Gastrocnemius medialis (tissue), 4 donors: Measurements from ENCODE around the gene PROSER2. TPM values are rescaled to one million over a fixed set of nuclear protein-coding genes. Genes with fewer than 3 reads are reported as not detected.

Experiments
- ATAC-seq, 2 donors: fragments of 150-250 bp; one replicate each; pipeline ENCODE4 v1.9.1; 2016
- DNase-seq, 2 donors: peaks; one replicate each; pipeline ENCODE4 v3.0.0-alpha.2; 2019
- H3K27ac ChIP-seq, 4 donors: fragments of 200-600 bp; sonication (generic); 1 replicate in 1 of 4; 2 replicates in 3 of 4; pipeline ENCODE4 v1.5.1; 2016 to 2018; ENCODE audit warnings: mild to moderate bottlenecking in 2 of 4, moderate library complexity in 1 of 4
- H3K27me3 ChIP-seq, 3 donors: fragments of 200-600 bp; sonication (generic) in 2 of 3; 1 replicate in 1 of 3; 2 replicates in 2 of 3; pipeline versions ENCODE4 v1.5.1 to v1.6.0; 2016 to 2019; ENCODE audit warnings: mild to moderate bottlenecking in 1 of 3, moderate library complexity in 1 of 3
- H3K36me3 ChIP-seq, 2 donors: fragments of 200-600 bp; sonication (generic) in 1 of 2; one replicate each; pipeline ENCODE4 v1.5.1; 2017 to 2018
- H3K4me1 ChIP-seq, 2 donors: fragments of 200-600 bp; sonication (generic) in 1 of 2; one replicate each; pipeline ENCODE4 v1.5.1; 2016 to 2017; ENCODE audit warnings: mild to moderate bottlenecking in 2 of 2
- H3K4me3 ChIP-seq, 4 donors: fragments of 200-600 bp; sonication (generic) in 3 of 4; 1 replicate in 1 of 4; 2 replicates in 3 of 4; pipeline ENCODE4 v1.5.1; 2016 to 2019; ENCODE audit warnings: mild to moderate bottlenecking in 2 of 4
- H3K9me3 ChIP-seq, 3 donors: fragments of 200-600 bp; sonication (generic) in 2 of 3; 1 replicate in 1 of 3; 2 replicates in 2 of 3; pipeline ENCODE4 v1.5.1; 2016 to 2019
- POLR2A ChIP-seq, 2 donors: fragments of 450-650 bp; IDR thresholded peaks; one replicate each; pipeline ENCODE4 v1.6.1; 2017; ENCODE audit warnings: antibody characterized with exemption in 2 of 2, mild to moderate bottlenecking in 2 of 2, moderate library complexity in 2 of 2
- in situ Hi-C, 4 donors: fragments of 200-750 bp; cut with MboI; loops; one replicate each; pipeline versions ENCODE4 v1.15.0 to v1.8.0; 2017; ENCODE audit warnings: low sequenced_read_pairs in 4 of 4
- intact Hi-C: fragments of 100-400 bp; cut with DNase I; formaldehyde crosslinking; loops from one replicate; pipeline ENCODE4 v1.15.1; 2023; ENCODE audit warnings: low total_unique reads
- total RNA-seq, 4 donors: library from RNA; depleted of rRNA; stranded (reverse); fragments of >200 nt; gene quantifications; one replicate each; pipeline versions ENCODE4 v1.1.0 to v1.2.3, GENCODE V29; 2016
- TF ChIP-seq, protein P1 (sequence below), 5 experiments: fragments of 450-650 bp in 3 of 5; fragments of 200-600 bp in 2 of 5; sonication (generic) in 2 of 5; IDR thresholded peaks in 4 of 5; conservative IDR thresholded peaks in 1 of 5; 1 replicate in 4 of 5; 2 replicates in 1 of 5; pipeline ENCODE4 v1.5.1; 2016 to 2019; ENCODE audit warnings: antibody characterized with exemption in 5 of 5, mild to moderate bottlenecking in 3 of 5, moderate library complexity in 3 of 5

PROSER2 gene
- total RNA-seq, 4 donors from 2014 or later = 0.88 to 3.4 (median 1.4) TPM

DNA sequence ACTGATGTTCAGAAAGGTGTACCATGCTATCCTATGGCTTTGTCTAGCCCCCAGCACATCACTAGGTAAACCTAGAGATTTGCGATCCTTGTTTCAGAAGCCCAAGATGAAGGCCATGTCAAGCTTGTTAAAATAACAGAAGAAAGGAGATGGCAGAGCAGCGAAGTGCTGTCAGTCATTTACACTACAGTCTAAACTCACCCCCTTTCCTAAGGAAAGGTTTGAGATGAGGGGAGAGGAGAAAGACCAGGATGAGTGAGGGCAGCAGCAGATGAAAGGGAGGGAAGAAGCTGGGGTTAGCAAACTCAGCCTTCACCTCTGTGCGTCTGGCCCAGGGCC lies 74.8 kb downstream of the PROSER2 start:
- Histone ChIP-seq H3K27ac (no peak overlapping the region), H3K27me3 (no peaks in the 10 kb centered on the region), H3K9me3 (no peaks in the 10 kb centered on the region), H3K4me1 (no peaks in the 10 kb centered on the region), H3K36me3 (no peaks in the 10 kb centered on the region), H3K4me3 (no peak overlapping the region)
- intact Hi-C loops = no loop called here
- ATAC-seq (no peak), DNase-seq (no peak)
- no peak for TF ChIP-seq POLR2A (IDR thresholded peaks at IDR 0.05)
- TF ChIP-seq, protein P1, sequence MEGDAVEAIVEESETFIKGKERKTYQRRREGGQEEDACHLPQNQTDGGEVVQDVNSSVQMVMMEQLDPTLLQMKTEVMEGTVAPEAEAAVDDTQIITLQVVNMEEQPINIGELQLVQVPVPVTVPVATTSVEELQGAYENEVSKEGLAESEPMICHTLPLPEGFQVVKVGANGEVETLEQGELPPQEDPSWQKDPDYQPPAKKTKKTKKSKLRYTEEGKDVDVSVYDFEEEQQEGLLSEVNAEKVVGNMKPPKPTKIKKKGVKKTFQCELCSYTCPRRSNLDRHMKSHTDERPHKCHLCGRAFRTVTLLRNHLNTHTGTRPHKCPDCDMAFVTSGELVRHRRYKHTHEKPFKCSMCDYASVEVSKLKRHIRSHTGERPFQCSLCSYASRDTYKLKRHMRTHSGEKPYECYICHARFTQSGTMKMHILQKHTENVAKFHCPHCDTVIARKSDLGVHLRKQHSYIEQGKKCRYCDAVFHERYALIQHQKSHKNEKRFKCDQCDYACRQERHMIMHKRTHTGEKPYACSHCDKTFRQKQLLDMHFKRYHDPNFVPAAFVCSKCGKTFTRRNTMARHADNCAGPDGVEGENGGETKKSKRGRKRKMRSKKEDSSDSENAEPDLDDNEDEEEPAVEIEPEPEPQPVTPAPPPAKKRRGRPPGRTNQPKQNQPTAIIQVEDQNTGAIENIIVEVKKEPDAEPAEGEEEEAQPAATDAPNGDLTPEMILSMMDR (IDR thresholded peaks at IDR 0.05 in 4 of 5, conservative IDR thresholded peaks at IDR 0.05 in 1 of 5) = no peak
- in situ Hi-C loops = no loop called here

DNA sequence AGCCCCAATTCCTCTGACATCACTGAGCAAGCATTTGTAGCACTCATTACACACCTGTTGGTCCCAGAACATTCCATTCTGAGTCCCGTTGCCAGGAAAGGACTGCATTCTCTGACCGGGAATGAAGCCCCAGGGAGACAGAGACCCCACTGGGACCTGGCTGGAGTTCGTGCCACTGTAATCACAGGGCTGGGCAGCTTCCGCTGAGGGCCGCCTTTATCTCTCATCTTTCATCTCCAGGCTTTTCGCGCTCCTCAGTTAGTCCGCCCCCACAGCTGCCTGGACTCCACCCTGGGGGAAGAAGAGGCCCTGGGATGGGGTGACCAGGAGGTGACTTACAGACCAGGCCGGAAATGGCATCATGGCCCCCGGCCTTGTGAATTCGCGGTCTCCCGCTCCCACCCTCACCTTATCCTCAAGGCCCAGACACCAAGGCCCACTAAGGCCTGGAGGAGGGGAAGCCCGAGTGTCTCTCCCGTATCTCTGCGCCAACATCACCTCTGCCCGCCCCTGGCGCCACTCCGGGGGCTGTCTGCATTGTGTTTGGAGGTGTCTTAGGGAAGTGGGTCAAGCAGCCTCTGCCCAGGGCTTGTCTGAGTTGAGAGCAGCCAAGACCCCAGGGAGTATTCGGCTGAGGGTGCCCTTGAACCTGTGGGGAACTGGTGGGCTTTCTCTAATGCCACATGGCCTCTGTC lies 75.4 kb downstream of the PROSER2 start:
- no peaks in the 10 kb centered on the region for H3K4me1 ChIP-seq
- TF ChIP-seq, protein P1 (IDR thresholded peaks at IDR 0.05 in 4 of 5, conservative IDR thresholded peaks at IDR 0.05 in 1 of 5) = no peak
- TF ChIP-seq POLR2A (IDR thresholded peaks at IDR 0.05) = no peak
- no peak overlapping the region for H3K27ac ChIP-seq
- H3K4me3 ChIP-seq = no peak overlapping the region
- in situ Hi-C loops = no loop called here
- DNase-seq = no peak
- ATAC-seq = no peak
- no peaks in the 10 kb centered on the region for H3K9me3 ChIP-seq
- no peaks in the 10 kb centered on the region for H3K27me3 ChIP-seq
- intact Hi-C loops = no loop called here
- no peaks in the 10 kb centered on the region for H3K36me3 ChIP-seq

DNA sequence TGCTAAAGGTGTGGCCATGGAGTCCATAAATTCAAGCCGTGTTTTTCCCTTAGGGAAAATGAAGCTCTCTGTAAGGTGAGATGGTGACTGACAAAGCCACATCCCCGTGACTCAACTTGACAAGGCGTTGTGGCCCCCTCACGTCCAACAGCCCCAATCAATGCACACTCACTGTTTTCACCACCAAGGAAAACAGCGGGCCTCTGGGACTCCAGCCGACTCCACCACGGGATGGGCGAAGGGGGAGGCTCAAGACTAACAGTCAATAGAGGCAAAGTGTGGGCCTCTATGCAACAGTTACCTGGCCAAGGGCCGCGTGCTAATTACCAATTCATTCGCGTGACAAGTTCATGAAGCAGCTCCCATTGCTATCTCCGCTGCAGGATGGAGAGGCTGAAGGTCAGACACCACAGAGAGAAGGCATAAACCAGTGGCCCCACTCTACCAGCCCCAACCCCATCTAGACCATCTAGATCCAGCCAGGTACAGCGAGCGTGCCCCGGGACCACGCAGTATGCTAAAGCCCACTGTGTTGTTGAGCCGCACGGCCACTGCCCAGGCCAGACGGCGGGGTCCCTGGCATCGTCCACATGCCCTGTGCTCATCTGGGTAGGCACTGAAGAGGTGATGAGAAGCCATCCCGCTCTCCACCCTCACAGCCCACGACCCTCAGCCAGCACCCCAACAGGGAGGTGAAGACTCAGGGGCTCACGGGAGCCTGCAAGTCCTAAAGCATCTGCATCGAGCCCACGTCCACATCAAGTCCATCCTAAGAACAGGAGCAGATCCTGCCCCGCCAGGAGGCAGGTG lies 76.1 kb downstream of the PROSER2 start:
- no peak for TF ChIP-seq POLR2A (IDR thresholded peaks at IDR 0.05)
- TF ChIP-seq, protein P1 (IDR thresholded peaks at IDR 0.05 in 4 of 5, conservative IDR thresholded peaks at IDR 0.05 in 1 of 5) = no peak
- ATAC-seq = no peak
- Histone ChIP-seq H3K4me3 (no peak overlapping the region), H3K4me1 (no peaks in the 10 kb centered on the region), H3K27me3 (no peaks in the 10 kb centered on the region), H3K27ac (no peak overlapping the region), H3K9me3 (no peaks in the 10 kb centered on the region), H3K36me3 (no peaks in the 10 kb centered on the region)
- DNase-seq = no peak
- in situ Hi-C loops = no loop called here
- intact Hi-C loops = no loop called here

DNA sequence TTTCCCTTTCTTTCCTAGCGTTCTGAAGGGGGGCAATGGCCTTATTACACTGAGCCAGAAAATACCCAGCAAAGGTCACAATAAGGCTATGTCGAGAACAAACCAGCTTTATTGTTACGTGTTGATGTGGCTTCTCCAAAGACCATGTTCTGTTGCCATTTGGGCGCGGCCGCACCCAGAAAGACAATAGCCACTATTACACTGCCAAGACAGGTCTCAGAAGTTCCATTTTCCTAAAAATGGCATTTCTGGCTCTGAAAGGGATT lies 77.8 kb downstream of the PROSER2 start:
- in situ Hi-C loops = no loop called here
- Histone ChIP-seq H3K4me1 (no peaks in the 10 kb centered on the region), H3K27ac (no peak overlapping the region), H3K27me3 (no peaks in the 10 kb centered on the region), H3K36me3 (no peaks in the 10 kb centered on the region), H3K9me3 (no peaks in the 10 kb centered on the region), H3K4me3 (no peak overlapping the region)
- intact Hi-C loops = no loop called here
- no peak for TF ChIP-seq POLR2A (IDR thresholded peaks at IDR 0.05)
- TF ChIP-seq, protein P1 (IDR thresholded peaks at IDR 0.05 in 4 of 5, conservative IDR thresholded peaks at IDR 0.05 in 1 of 5) = no peak
- no peak for ATAC-seq
- DNase-seq = no peak
